ENCODE data around the gene GRIK4. TPM values are rescaled to one million over a fixed set of nuclear protein-coding genes. Genes with fewer than 3 reads are reported as not detected.

GRIK4 gene
- total and polyA plus RNA-seq, 9 of the 15 experiments (the other 6 are each of a cell fraction or from before 2014, with no cell fraction given) = not detected

DNA sequence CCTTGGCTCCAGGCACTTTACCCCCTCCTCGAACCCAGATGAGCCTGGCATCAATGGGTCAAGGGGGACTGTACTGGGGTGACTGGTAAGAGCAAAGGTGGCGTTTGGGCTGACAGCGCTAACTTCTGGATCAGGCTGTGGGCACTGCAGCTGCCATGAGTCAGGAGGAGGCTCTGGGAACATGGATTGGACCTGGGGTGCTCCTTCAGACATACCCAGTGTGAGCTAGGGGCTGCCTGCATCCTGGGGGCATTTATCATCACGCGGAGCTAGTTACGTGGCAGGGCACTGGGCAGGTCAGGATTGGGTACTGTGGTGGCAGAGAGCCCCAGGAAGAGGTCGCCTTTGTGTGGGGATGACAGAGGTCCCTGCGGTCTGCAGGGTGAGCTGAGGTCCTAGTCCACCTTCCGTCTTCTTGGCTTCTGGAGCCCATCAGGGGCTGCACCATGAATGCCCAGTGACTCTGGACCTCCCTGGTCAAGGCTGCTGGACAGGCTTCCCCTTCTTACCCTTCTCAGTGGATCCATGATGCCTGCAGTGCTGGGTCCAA lies 13.1 kb downstream of the GRIK4 start (continued):
- TF ChIP-seq HDAC6 (IDR thresholded peaks at IDR 0.05; ENCODE audit: low read depth, low read length) = no peak

DNA sequence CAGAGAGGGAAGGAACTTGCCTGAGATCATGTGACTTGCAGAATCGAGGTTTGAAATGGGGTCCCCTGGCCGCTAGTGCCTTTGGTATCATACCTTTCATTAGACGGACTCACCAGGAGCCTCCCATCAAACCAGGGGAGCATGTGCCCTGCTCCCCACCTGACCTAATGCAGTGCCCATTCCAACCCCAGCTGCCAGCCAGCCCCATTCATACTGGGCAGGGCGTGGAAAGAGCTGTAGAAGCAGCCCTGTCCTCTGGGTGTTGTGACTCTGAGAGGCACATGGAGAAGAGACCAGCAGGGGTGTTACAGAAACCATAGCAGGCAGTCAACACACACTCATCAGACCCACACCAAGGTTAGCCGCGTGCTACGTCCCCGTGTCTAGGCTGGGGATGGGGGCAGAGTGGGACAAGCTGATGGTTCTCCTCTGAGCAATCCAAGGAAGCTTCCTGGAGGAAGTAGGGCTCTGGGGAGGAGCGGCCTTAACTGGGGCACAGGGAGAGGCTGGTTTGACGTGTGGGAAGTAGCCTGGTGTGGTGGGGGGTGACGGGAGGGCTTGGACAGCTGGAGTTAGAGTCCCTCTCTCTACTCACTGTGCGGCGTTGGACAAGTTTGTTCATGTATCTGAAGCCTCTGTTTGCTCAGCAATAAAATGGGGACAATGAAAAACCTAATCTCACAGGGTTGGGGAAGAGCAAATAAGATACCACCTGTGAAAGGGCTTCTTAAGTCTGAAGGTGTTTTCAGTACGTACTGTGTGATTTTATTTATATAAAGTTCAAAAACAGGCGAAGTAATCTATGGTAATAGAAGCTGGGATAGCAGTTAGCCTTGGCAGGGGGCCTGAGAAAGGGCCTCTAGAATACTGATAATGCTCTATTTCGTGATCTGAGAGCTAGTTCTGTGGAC lies 14.0 kb downstream of the GRIK4 start:
- no peaks in the 10 kb centered on the region for H3K4me1 ChIP-seq (replicated peaks in 1 of 2; ENCODE audit: control insufficient read depth in 2 of 2, insufficient read depth in 2 of 2, low read length in 2 of 2)
- BruUV-seq (replicated peaks) = no TSS peak
- TF ChIP-seq EP300 (IDR thresholded peaks at IDR 0.05; ENCODE audit: low read length) = no peak
- peak; percentile 14 for TF ChIP-seq ZFP36 (IDR thresholded peaks at IDR 0.05; ENCODE audit: low read depth, low read length, partially characterized antibody)
- peak; percentile 65 for TF ChIP-seq RBM25 (IDR thresholded peaks at IDR 0.05; ENCODE audit: low read depth, low read length, severe bottlenecking)
- TF ChIP-seq, protein P1, sequence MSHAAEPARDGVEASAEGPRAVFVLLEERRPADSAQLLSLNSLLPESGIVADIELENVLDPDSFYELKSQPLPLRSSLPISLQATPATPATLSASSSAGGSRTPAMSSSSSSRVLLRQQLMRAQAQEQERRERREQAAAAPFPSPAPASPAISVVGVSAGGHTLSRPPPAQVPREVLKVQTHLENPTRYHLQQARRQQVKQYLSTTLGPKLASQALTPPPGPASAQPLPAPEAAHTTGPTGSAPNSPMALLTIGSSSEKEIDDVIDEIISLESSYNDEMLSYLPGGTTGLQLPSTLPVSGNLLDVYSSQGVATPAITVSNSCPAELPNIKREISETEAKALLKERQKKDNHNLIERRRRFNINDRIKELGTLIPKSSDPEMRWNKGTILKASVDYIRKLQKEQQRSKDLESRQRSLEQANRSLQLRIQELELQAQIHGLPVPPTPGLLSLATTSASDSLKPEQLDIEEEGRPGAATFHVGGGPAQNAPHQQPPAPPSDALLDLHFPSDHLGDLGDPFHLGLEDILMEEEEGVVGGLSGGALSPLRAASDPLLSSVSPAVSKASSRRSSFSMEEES (CRISPR knock-in tag; IDR thresholded peaks at IDR 0.05) = peak; percentile 49
- H3K9ac ChIP-seq (ENCODE audit: insufficient read depth in 1 of 2, low read depth in 2 of 2, low read length in 2 of 2) = no peak overlapping the region
- DNase-seq (ENCODE audit: extremely low read depth in 1 of 4, low spot score in 3 of 4) (no peak), FAIRE-seq (no peak), ATAC-seq (no peak)
- no peak overlapping the region for H3K27ac ChIP-seq (ENCODE audit: extremely low read depth, low read depth, low read length)
- H3K4me3 ChIP-seq = no peak overlapping the region
- no peaks in the 10 kb centered on the region for H3K9me3 ChIP-seq (replicated peaks; ENCODE audit: control insufficient read depth, insufficient read depth, low read depth, low read length)
- H3K79me2 ChIP-seq (ENCODE audit: control insufficient read depth, insufficient read depth, low read length) = no peaks in the 10 kb centered on the region
- in situ Hi-C loops (cut with MboI) (loop anchor here (10.0 kb wide), 1 partner anchor 1069 kb away; no protein-coding TSS in a partner anchor), intact Hi-C loops (cut with micrococcal nuclease) (no loop called here)
- H2AFZ ChIP-seq (ENCODE audit: low read depth, low read length) = no peak overlapping the region
- WGBS (ENCODE audit: insufficient coverage, low coverage, missing lambda C conversion rate) = 1% methylated on average over 14 of the region's 16 CpGs
- POLR2A ChIA-PET = interaction anchor here (0.6 kb wide), 1 partner anchor 613 kb away, joined by 3 read pairs; no protein-coding TSS in a partner anchor
- H3K36me3 ChIP-seq (ENCODE audit: control insufficient read depth, insufficient read depth, low read length) = no peaks in the 10 kb centered on the region
- H4K20me1 ChIP-seq (replicated peaks; ENCODE audit: control insufficient read depth, insufficient read depth, low read length) = peaks cover 19% of the 10 kb centered on the region
- CTCF ChIA-PET (ENCODE audit: low intra/inter-chr PET ratio) = no interaction called here
- no peaks in the 10 kb centered on the region for H3K9me1 ChIP-seq (ENCODE audit: control insufficient read depth, insufficient read depth, low read length)
- no peak overlapping the region for H3K4me2 ChIP-seq (ENCODE audit: insufficient read depth, low read length)
- peaks cover 45 to 87% of the 10 kb centered on the region in 2 experiments; a peak in 4 of 5 replicates for H3K27me3 ChIP-seq (ENCODE audit: control insufficient read depth in 2 of 2, insufficient read depth in 2 of 2, low read length in 2 of 2)

Data from K562 (cell line).